ENCODE data around the gene PLCB1.

The PLCB1 gene

GRCh38 chr20:8777911-8778310 lies 645.8 kb downstream of the PLCB1 start:
- DNase-seq (ENCODE audit: low read depth) = peak; percentile 65
- TF ChIP-seq CTCF (conservative IDR thresholded peaks at IDR 0.05; ENCODE audit: control insufficient read depth, insufficient read depth, low read depth, low read length) = no peak
- H3K4me3 ChIP-seq (ENCODE audit: control insufficient read depth, low read depth, low read length) = no peak overlapping the region

GRCh38 chr20:8778387-8778786 lies 646.3 kb downstream of the PLCB1 start:
- H3K4me3 ChIP-seq (ENCODE audit: control insufficient read depth, low read depth, low read length) = no peak overlapping the region
- no peak for DNase-seq (ENCODE audit: low read depth)
- TF ChIP-seq CTCF (conservative IDR thresholded peaks at IDR 0.05; ENCODE audit: control insufficient read depth, insufficient read depth, low read depth, low read length) = no peak

GRCh38 chr20:8780915-8781314 lies 648.8 kb downstream of the PLCB1 start:
- DNase-seq (ENCODE audit: low read depth) = no peak
- TF ChIP-seq CTCF (conservative IDR thresholded peaks at IDR 0.05; ENCODE audit: control insufficient read depth, insufficient read depth, low read depth, low read length) = no peak

GRCh38 chr20:8782804-8783203 lies 650.7 kb downstream of the PLCB1 start:
- DNase-seq (ENCODE audit: low read depth) = peak; percentile 85
- TF ChIP-seq CTCF (conservative IDR thresholded peaks at IDR 0.05; ENCODE audit: control insufficient read depth, insufficient read depth, low read depth, low read length) = no peak
- H3K4me3 ChIP-seq (ENCODE audit: control insufficient read depth, low read depth, low read length) = no peak overlapping the region

More at GRCh38 chr20:8780915-8781314, 648.8 kb downstream of the PLCB1 start:
- no peak overlapping the region for H3K4me3 ChIP-seq (ENCODE audit: control insufficient read depth, low read depth, low read length)

GRCh38 chr20:8783734-8784133 lies 651.7 kb downstream of the PLCB1 start:
- H3K4me3 ChIP-seq (ENCODE audit: control insufficient read depth, low read depth, low read length) = no peak overlapping the region
- peak; percentile 23 for DNase-seq (ENCODE audit: low read depth)
- TF ChIP-seq CTCF (conservative IDR thresholded peaks at IDR 0.05; ENCODE audit: control insufficient read depth, insufficient read depth, low read depth, low read length) = no peak

GRCh38 chr20:8786383-8786782 lies 654.3 kb downstream of the PLCB1 start:
- TF ChIP-seq CTCF (conservative IDR thresholded peaks at IDR 0.05; ENCODE audit: control insufficient read depth, insufficient read depth, low read depth, low read length) = no peak
- no peak overlapping the region for H3K4me3 ChIP-seq (ENCODE audit: control insufficient read depth, low read depth, low read length)
- no peak for DNase-seq (ENCODE audit: low read depth)

- no peak for DNase-seq (ENCODE audit: low read depth)
- no peak for TF ChIP-seq CTCF (conservative IDR thresholded peaks at IDR 0.05; ENCODE audit: control insufficient read depth, insufficient read depth, low read depth, low read length)
- no peak overlapping the region for H3K4me3 ChIP-seq (ENCODE audit: control insufficient read depth, low read depth, low read length)
Observed at GRCh38 chr20:8787090-8787489, 655.0 kb downstream of the PLCB1 start.

Measured in fibroblast of mammary gland (primary cell).